H7 (cell line): ENCODE measurements around the gene SOCS3. TPM values are rescaled to one million over a fixed set of nuclear protein-coding genes. Genes with fewer than 3 reads are reported as not detected.

Source experiments
- DNase-seq: peaks from one replicate; pipeline ENCODE4 v3.0.0; 2012
- H3K27me3 ChIP-seq: 2 replicates; pipeline ENCODE4 v1.6.0; 2011; ENCODE audit warnings: mild to moderate bottlenecking, low read length; ENCODE audit not compliant: control insufficient read depth, insufficient read depth
- H3K36me3 ChIP-seq: replicated peaks from 2 replicates; pipeline ENCODE4 v1.5.1; 2011; ENCODE audit warnings: low read length; ENCODE audit not compliant: control insufficient read depth, insufficient read depth
- H3K4me3 ChIP-seq: 2 replicates; pipeline ENCODE4 v1.5.1; 2011; ENCODE audit warnings: low read depth, mild to moderate bottlenecking, control low read depth, low read length, moderate library complexity; ENCODE audit not compliant: insufficient read depth
- total RNA-seq: library from RNA; depleted of rRNA; stranded (reverse); fragments of >200 nt; shearing (Covaris generic); gene quantifications from 2 replicates; pipeline ENCODE4 v1.2.3, GENCODE V29; 2014

The SOCS3 gene
- total RNA-seq, 1 experiment from 2014 or later = 26.9 TPM

GRCh38 chr17:78355701-78356100, 4.2 kb downstream of the SOCS3 start:
- peaks cover 30% of the 10 kb centered on the region for H3K27me3 ChIP-seq
- no peak overlapping the region for H3K4me3 ChIP-seq

DNA sequence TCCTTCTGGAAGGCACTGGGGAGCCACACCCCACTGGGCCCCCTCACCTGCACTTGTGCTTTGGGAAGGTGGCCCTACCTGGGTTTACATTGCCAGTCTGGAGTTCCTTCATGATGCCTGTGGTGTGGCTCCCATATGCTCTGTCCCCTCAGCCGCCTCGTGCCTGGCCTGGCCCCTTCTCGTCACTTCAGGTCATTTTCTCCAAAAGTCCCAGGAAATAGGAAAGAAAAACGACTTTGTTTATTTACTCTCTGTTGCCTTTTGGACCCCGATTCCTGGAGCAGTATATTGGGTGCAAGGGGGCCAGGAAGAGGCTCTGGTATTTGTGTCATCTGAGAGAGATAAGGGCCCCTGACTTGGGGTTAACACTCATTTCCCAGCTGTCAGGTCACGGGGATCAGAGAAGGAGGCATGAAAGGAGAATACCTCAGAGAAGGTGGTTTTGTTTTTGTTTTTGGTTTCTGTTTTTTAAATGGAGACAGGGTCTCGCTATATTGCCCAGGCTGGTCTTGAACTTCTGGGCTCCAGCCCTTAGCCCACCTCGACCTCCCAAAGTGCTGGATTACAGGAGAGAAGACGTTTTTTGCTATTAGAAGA, 4.7 kb downstream of the SOCS3 start:
- Histone ChIP-seq H3K36me3 (peaks cover 4% of the 10 kb centered on the region), H3K4me3 (no peak overlapping the region), H3K27me3 (peaks cover 30% of the 10 kb centered on the region)
- DNase-seq = no peak

More at GRCh38 chr17:78355701-78356100, 4.2 kb downstream of the SOCS3 start:
- no peak for DNase-seq
- peaks cover 4% of the 10 kb centered on the region for H3K36me3 ChIP-seq

DNA sequence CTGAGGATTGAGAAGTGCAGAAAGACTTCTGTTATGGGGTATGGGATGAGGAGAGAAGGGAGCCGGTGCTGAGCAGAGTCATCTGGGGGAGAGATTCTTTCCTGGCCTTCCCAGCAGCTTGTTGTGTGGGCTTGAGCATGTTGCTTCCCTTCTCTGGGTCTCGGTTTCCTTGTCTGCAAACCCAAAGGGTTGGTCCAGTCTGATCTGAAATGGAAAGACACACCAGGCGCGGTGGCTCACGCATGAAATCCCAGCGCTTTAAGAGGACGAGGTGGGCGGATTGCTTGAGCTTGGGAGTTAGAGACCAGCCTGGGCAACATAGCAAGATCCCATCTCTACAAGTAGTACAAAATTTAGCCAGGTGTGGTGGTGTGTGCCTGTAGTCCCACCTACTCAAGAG, 6.0 kb downstream of the SOCS3 start:
- no peak for DNase-seq
- peaks cover 4% of the 10 kb centered on the region for H3K36me3 ChIP-seq
- H3K4me3 ChIP-seq = no peak overlapping the region; the same call in 1 of the 2 replicates
- H3K27me3 ChIP-seq = peaks cover 23% of the 10 kb centered on the region

GRCh38 chr17:78351449-78352006, 8.3 kb downstream of the SOCS3 start:
- DNase-seq = peak; percentile 78
- no peaks in the 10 kb centered on the region for H3K36me3 ChIP-seq
- no peak overlapping the region for H3K4me3 ChIP-seq
- peaks cover 6% of the 10 kb centered on the region; the same call in 1 of the 2 replicates for H3K27me3 ChIP-seq

GRCh38 chr17:78349891-78350642, 9.8 kb downstream of the SOCS3 start:
- no peaks in the 10 kb centered on the region for H3K36me3 ChIP-seq
- no peak overlapping the region for H3K4me3 ChIP-seq
- H3K27me3 ChIP-seq = peaks cover 2% of the 10 kb centered on the region; the same call in 1 of the 2 replicates
- DNase-seq = no peak

GRCh38 chr17:78348055-78348770, 11.7 kb downstream of the SOCS3 start:
- H3K27me3 ChIP-seq = no peaks in the 10 kb centered on the region
- no peaks in the 10 kb centered on the region for H3K36me3 ChIP-seq
- H3K4me3 ChIP-seq = no peak overlapping the region
- no peak for DNase-seq

DNA sequence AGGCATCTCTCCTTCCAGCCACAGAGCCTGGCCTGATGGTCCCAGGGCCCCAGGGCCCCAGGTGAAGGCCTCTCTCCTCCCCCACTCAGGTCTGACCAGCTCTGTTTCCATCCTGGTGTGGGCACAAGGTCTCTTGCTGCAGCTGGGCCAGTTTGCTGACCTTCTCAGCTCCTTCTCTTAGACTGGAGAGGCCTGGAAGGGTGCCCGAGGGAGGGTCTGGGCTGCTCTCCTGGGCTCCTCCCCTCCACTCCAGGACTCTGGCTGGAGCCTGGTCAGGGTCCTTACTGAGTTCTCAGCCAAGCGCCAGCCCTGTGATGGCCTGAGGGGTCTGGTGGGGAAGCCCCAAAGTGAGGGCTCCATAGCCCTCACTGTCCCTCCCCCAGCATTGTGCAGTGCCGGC, 12.4 kb downstream of the SOCS3 start:
- no peak for DNase-seq
- H3K36me3 ChIP-seq = no peaks in the 10 kb centered on the region

DNA sequence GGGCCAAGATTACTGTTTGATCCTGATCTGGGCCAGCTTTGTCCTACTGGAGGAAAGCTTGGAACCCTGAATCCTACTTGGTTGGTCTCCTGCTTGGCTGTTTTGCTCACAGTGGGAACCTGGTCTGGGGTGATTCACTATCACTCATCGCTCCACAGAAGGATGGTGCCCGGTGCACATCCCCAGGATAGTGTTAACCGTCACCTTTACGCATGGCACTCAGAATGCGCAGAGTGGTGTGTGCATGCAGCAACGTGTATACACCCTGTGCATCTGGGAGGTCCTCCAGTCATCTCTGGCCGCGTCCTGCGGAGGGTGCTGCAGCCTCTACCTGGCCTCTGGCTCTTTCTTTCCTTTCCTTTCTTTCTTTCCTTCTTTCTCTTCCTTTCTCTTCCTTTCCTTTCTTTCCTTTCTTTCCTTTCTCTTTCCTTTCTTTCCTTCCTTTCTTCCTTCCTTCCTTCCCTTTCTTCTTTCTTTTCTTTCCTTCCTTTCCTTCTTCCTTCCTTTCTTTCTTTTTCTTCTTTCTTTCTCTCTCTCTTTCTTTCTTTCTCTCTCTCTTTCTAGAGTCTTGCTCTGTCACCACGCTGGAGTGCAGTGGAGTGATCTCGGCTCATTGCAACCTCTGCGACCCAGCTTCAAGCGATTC, 13.1 kb downstream of the SOCS3 start:
- Histone ChIP-seq H3K36me3 (no peaks in the 10 kb centered on the region), H3K27me3 (peaks cover 5% of the 10 kb centered on the region), H3K4me3 (no peak overlapping the region)
- no peak for DNase-seq

More for the DNA sequence above, 12.4 kb downstream of the SOCS3 start:
- H3K4me3 ChIP-seq = no peak overlapping the region
- peaks cover under 1% of the 10 kb centered on the region; the same call in 1 of the 2 replicates for H3K27me3 ChIP-seq

DNA sequence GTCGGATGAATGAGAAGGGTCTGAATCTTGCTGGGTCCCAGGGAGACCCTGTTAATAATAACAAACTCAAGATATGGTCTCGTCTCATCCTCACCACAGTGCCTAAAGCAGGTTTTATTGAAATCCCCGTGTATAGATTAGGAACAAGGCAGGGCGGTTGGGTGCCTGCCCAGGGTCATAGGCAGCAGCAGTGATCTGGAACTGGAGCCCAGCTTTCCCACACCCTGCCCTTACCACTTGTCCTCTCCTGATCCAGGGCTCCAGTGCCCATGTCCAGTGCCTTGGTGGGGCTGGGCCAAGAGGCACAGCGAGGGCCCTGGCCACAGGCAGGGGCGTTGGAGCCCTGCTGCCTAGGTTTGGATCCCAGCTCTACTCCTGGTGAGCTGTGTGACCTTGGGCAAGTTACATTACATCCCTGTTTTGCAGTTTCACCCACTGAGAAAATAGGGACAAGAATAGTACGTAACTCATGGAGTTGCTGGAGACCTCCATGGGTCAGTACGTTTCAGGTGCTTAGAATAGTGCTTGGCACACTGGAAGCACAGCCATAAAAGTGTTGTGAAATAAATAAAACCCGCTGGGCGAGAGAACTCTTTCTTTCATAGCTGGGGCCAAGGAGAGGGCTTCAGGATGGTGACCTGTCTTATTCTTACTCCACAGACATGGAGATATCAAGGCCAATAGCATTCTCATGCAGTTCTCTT, 13.9 kb downstream of the SOCS3 start:
- peaks cover 5% of the 10 kb centered on the region for H3K27me3 ChIP-seq
- H3K36me3 ChIP-seq = no peaks in the 10 kb centered on the region
- no peak for DNase-seq
- no peak overlapping the region for H3K4me3 ChIP-seq

GRCh38 chr17:78345172-78345571, 14.7 kb downstream of the SOCS3 start:
- no peak for DNase-seq
- H3K4me3 ChIP-seq = no peak overlapping the region
- H3K27me3 ChIP-seq = peaks cover 5% of the 10 kb centered on the region
- no peaks in the 10 kb centered on the region for H3K36me3 ChIP-seq

DNA sequence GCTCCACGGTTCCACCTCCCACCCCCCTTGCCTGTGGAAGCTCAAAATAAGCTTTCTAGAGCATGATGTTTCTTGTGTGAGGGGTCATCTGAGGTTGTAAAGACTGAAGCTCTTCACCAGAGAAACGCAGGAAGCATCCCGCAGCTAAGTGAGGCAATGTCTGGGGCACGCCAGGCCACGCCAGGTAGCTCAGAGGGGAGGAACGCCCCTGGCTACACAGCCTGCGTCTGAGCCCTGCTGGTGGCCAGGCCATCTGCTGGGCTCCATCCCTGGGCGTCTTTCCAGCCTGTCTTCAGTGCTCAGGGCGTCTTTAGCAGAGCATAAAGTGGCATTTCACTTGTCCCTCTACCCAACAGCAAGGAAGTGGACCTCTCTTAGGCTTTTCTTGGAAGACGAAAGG, 15.2 kb downstream of the SOCS3 start:
- no peak overlapping the region for H3K4me3 ChIP-seq
- no peak for DNase-seq

GRCh38 chr17:78343543-78344201, 16.2 kb downstream of the SOCS3 start:
- H3K27me3 ChIP-seq = peaks cover 5% of the 10 kb centered on the region
- no peaks in the 10 kb centered on the region for H3K36me3 ChIP-seq
- DNase-seq = peak; percentile 55
- H3K4me3 ChIP-seq = no peak overlapping the region

More for the DNA sequence above, 15.2 kb downstream of the SOCS3 start:
- peaks cover 5% of the 10 kb centered on the region for H3K27me3 ChIP-seq
- H3K36me3 ChIP-seq = no peaks in the 10 kb centered on the region

DNA sequence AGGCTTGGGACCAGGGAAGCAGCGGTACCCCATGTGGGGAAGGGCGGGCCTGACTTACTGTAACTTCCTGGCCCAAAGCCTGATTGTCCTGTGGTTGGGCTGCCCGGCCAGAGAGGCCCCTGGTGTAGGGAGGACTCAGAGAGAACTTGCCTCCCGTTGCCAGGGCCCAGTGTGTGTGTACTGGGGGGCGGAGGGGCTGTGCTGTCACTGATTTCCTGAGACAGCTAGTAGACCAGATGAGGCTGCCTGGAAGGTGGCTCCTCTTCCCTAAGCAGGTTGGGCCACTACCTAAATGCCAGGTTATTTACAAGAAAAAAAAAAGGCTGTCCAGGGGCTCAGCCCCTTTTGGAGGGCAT, 16.7 kb downstream of the SOCS3 start:
- peak; percentile 88 for DNase-seq
- H3K4me3 ChIP-seq = no peak overlapping the region; the same call in 1 of the 2 replicates
- H3K36me3 ChIP-seq = no peaks in the 10 kb centered on the region
- peaks cover 5% of the 10 kb centered on the region for H3K27me3 ChIP-seq
